ENCODE results near the gene LOXHD1.

The LOXHD1 gene

DNA sequence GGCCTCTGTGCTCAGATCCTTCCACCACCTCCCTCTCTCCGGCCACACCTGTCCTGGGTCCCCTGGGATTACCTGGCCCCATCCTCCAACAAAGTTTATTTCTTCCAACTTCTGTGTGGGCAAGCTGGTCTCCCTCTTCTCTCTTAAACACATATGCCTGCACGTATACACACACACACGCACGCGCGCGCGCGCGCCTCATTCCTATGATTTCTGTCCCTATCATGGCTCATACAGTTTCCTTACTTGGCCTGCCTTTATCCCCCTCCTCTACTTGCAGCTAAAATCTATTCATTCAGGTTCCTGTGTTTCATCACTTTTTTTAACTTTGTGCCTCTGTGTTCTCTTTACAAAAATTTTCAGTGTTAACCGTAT, 96.4 kb downstream of the LOXHD1 start:
- H3K9ac ChIP-seq (ENCODE audit: low read length) = no peak overlapping the region
- no peaks in the 10 kb centered on the region for H3K9me2 ChIP-seq (ENCODE audit: low read depth, low read length)
- H2AFZ ChIP-seq (ENCODE audit: low read length) = no peak overlapping the region
- H3K4me2 ChIP-seq (ENCODE audit: low read length) = no peak overlapping the region
- H3K4me1 ChIP-seq (ENCODE audit: insufficient read depth, low read length, severe bottlenecking) = no peaks in the 10 kb centered on the region
- TF ChIP-seq, protein P1, sequence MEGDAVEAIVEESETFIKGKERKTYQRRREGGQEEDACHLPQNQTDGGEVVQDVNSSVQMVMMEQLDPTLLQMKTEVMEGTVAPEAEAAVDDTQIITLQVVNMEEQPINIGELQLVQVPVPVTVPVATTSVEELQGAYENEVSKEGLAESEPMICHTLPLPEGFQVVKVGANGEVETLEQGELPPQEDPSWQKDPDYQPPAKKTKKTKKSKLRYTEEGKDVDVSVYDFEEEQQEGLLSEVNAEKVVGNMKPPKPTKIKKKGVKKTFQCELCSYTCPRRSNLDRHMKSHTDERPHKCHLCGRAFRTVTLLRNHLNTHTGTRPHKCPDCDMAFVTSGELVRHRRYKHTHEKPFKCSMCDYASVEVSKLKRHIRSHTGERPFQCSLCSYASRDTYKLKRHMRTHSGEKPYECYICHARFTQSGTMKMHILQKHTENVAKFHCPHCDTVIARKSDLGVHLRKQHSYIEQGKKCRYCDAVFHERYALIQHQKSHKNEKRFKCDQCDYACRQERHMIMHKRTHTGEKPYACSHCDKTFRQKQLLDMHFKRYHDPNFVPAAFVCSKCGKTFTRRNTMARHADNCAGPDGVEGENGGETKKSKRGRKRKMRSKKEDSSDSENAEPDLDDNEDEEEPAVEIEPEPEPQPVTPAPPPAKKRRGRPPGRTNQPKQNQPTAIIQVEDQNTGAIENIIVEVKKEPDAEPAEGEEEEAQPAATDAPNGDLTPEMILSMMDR (IDR thresholded peaks at IDR 0.05; ENCODE audit: low read length) = no peak
- TF ChIP-seq EZH2 (IDR thresholded peaks at IDR 0.05; ENCODE audit: borderline replicate concordance, low read length) = no peak
- H3F3A ChIP-seq (ENCODE audit: insufficient read depth, low read length) = no peaks in the 10 kb centered on the region
- H3K36me3 ChIP-seq (ENCODE audit: insufficient read depth, low read length) = no peaks in the 10 kb centered on the region
- H3K79me2 ChIP-seq (ENCODE audit: insufficient read depth, low read length) = no peaks in the 10 kb centered on the region
- H3K27ac ChIP-seq (ENCODE audit: low read depth, low read length, poor library complexity, severe bottlenecking) = no peak overlapping the region
- H4K20me1 ChIP-seq (ENCODE audit: insufficient read depth, low read length) = no peaks in the 10 kb centered on the region
- no peaks in the 10 kb centered on the region for H3K27me3 ChIP-seq (ENCODE audit: insufficient read depth, low read length)
- no peaks in the 10 kb centered on the region for H3K9me3 ChIP-seq (ENCODE audit: low read length)
- H3K4me3 ChIP-seq (ENCODE audit: low read depth, low read length, poor library complexity, severe bottlenecking) = no peak overlapping the region

DNA sequence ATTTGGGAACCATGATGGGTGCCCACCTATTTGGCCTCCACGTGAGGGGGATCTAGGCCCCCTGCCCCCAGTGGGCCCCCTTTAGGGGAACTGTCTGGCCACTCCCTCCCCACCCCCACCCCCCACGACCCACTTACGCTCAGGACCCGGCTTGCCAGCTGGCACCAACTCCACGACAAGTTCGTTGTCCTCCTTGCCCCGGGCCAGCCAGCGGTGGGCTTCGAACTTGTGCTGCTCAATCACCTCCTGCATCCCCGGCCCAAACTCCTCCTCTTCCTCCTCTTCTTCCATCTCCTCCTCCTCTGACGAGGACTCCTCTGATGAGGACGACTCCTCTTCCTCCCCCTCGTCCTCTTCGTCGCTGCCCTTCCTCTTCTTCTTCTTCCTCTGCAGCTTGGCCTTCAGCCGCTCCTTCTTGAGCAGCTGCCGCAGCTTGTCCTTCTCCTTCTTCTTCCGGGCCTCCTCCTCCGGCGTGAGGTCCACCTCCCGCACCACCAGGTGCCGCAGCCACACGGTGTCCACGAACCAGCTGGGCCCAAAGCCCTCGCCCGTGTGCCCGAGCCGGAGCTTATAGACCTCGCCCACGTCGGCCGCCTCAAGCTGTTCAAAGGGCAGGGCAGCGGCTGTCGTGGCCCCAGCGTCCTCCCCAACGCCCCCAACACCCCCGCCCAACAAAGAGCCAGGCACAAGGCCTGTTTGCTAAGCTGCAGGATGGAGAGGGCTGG, 96.9 kb downstream of the LOXHD1 start:
- no peaks in the 10 kb centered on the region for H3K36me3 ChIP-seq (ENCODE audit: insufficient read depth, low read length)
- no peak overlapping the region for H2AFZ ChIP-seq (ENCODE audit: low read length)
- H4K20me1 ChIP-seq (ENCODE audit: insufficient read depth, low read length) = no peaks in the 10 kb centered on the region
- H3K27me3 ChIP-seq (ENCODE audit: insufficient read depth, low read length) = no peaks in the 10 kb centered on the region
- H3K9me2 ChIP-seq (ENCODE audit: low read depth, low read length) = no peaks in the 10 kb centered on the region
- H3K79me2 ChIP-seq (ENCODE audit: insufficient read depth, low read length) = no peaks in the 10 kb centered on the region
- H3F3A ChIP-seq (ENCODE audit: insufficient read depth, low read length) = no peaks in the 10 kb centered on the region
- H3K9ac ChIP-seq (ENCODE audit: low read length) = no peak overlapping the region
- H3K4me1 ChIP-seq (ENCODE audit: insufficient read depth, low read length, severe bottlenecking) = no peaks in the 10 kb centered on the region
- H3K9me3 ChIP-seq (ENCODE audit: low read length) = no peaks in the 10 kb centered on the region
- TF ChIP-seq EZH2 (IDR thresholded peaks at IDR 0.05; ENCODE audit: borderline replicate concordance, low read length) = no peak
- TF ChIP-seq, protein P1 (IDR thresholded peaks at IDR 0.05; ENCODE audit: low read length) = no peak
- H3K4me3 ChIP-seq (ENCODE audit: low read depth, low read length, poor library complexity, severe bottlenecking) = no peak overlapping the region
- H3K27ac ChIP-seq (ENCODE audit: low read depth, low read length, poor library complexity, severe bottlenecking) = no peak overlapping the region
- no peak overlapping the region for H3K4me2 ChIP-seq (ENCODE audit: low read length)

DNA sequence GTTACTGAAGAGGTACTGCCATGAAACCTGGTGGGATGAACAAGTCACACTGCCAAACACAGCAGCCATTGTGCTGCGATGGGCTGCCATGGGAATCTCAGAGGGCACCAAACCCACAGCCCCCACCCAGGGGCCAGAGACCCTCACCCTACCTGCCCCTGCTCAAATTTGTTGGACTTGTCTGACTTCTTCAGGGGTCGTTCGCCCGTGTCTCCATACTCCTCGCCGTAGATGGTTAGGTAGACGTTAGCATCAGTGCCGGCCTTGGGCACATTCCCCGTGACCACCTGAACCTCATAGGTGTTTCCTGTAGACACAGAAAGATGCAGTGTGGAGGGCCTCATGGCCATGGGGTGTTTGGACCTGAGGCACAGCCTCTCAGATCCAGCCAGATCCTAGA, 97.7 kb downstream of the LOXHD1 start:
- Histone ChIP-seq H3K36me3 (ENCODE audit: insufficient read depth, low read length) (no peaks in the 10 kb centered on the region), H3K9ac (ENCODE audit: low read length) (no peak overlapping the region), H3K27ac (ENCODE audit: low read depth, low read length, poor library complexity, severe bottlenecking) (no peak overlapping the region), H3K79me2 (ENCODE audit: insufficient read depth, low read length) (no peaks in the 10 kb centered on the region), H3K4me1 (ENCODE audit: insufficient read depth, low read length, severe bottlenecking) (no peaks in the 10 kb centered on the region), H3K4me2 (ENCODE audit: low read length) (no peak overlapping the region), H4K20me1 (ENCODE audit: insufficient read depth, low read length) (no peaks in the 10 kb centered on the region), H3K9me2 (ENCODE audit: low read depth, low read length) (no peaks in the 10 kb centered on the region), H3K27me3 (ENCODE audit: insufficient read depth, low read length) (no peaks in the 10 kb centered on the region), H3K9me3 (ENCODE audit: low read length) (no peaks in the 10 kb centered on the region), H2AFZ (ENCODE audit: low read length) (no peak overlapping the region), H3F3A (ENCODE audit: insufficient read depth, low read length) (no peaks in the 10 kb centered on the region), H3K4me3 (ENCODE audit: low read depth, low read length, poor library complexity, severe bottlenecking) (no peak overlapping the region)
- TF ChIP-seq, protein P1 (IDR thresholded peaks at IDR 0.05; ENCODE audit: low read length) = no peak
- no peak for TF ChIP-seq EZH2 (IDR thresholded peaks at IDR 0.05; ENCODE audit: borderline replicate concordance, low read length)
